Effector CD8-positive, alpha-beta T cell (primary cell): ENCODE measurements around the gene SLC37A2.

Source experiments
- DNase-seq: peaks from one replicate; lab custom pipeline; 2025; lab: John Stamatoyannopoulos, UW

Gene SLC37A2

GRCh38 chr11:125111343-125112207 is 48.5 kb downstream of the SLC37A2 start, which contains the start of gene TMEM218:
TMEM218 (minus strand) TSS chr11:125111626; CDS start chr11:125102241, 9,385 bp downstream.
- DNase-seq = peak; percentile 93

GRCh38 chr11:125112208-125112604 is 49.1 kb downstream of the SLC37A2 start:
- DNase-seq = no peak

- DNase-seq = no peak
Observed at GRCh38 chr11:125114518-125114917, 51.4 kb downstream of the SLC37A2 start.

GRCh38 chr11:125117429-125117828 is 54.3 kb downstream of the SLC37A2 start:
- DNase-seq = no peak

GRCh38 chr11:125123194-125123946 is 60.3 kb downstream of the SLC37A2 start:
- no peak for DNase-seq

GRCh38 chr11:125123947-125124617 is 61.0 kb downstream of the SLC37A2 start:
- no peak for DNase-seq

GRCh38 chr11:125124618-125124992 is 61.5 kb downstream of the SLC37A2 start:
- DNase-seq = no peak

- DNase-seq = no peak
Observed at GRCh38 chr11:125128450-125128849, 65.3 kb downstream of the SLC37A2 start.

- no peak for DNase-seq
Observed at GRCh38 chr11:125129316-125129993, 66.3 kb downstream of the SLC37A2 start.

GRCh38 chr11:125132071-125132470 is 69.0 kb downstream of the SLC37A2 start:
- no peak for DNase-seq

GRCh38 chr11:125132596-125132995 is 69.5 kb downstream of the SLC37A2 start:
- no peak for DNase-seq

- DNase-seq = no peak
Observed at GRCh38 chr11:125136001-125136400, 72.9 kb downstream of the SLC37A2 start.

GRCh38 chr11:125138966-125139365 is 75.9 kb downstream of the SLC37A2 start:
- no peak for DNase-seq

GRCh38 chr11:125139778-125140177 is 76.7 kb downstream of the SLC37A2 start:
- no peak for DNase-seq
